ENCODE measurements around the gene ZBTB7C.

Gene ZBTB7C

GRCh38 chr18:48032876-48033789, 376.1 kb downstream of the ZBTB7C start:
- Mint-ChIP-seq H3K27me3 (peaks cover 9% of the 10 kb centered on the region), H3K9me3 (no peaks in the 10 kb centered on the region), H3K4me3 (no peak overlapping the region), H3K36me3 (no peaks in the 10 kb centered on the region), H3K27ac (no peak overlapping the region), H3K4me1 (no peaks in the 10 kb centered on the region)
- CTCF ChIA-PET = interaction anchor here (0.6 to 1.6 kb wide), 4 partner anchors 395 to 415 kb away, joined by 3 to 7 read pairs (median 4); no protein-coding TSS in a partner anchor
- DNase-seq = no peak

GRCh38 chr18:48031641-48032040, 377.5 kb downstream of the ZBTB7C start:
- no peaks in the 10 kb centered on the region for H3K4me1 Mint-ChIP-seq
- no peak overlapping the region for H3K4me3 Mint-ChIP-seq
- H3K9me3 Mint-ChIP-seq = no peaks in the 10 kb centered on the region
- H3K27me3 Mint-ChIP-seq = peaks cover 16% of the 10 kb centered on the region
- DNase-seq = no peak
- CTCF ChIA-PET = interaction anchor here (1.0 to 2.7 kb wide), 2 partner anchors 414 to 415 kb away, joined by 3 to 11 read pairs; no protein-coding TSS in a partner anchor
- no peaks in the 10 kb centered on the region for H3K36me3 Mint-ChIP-seq
- no peak overlapping the region for H3K27ac Mint-ChIP-seq

- CTCF ChIA-PET = interaction anchor here (0.6 to 2.7 kb wide), 7 partner anchors 11 to 419 kb away, joined by 3 to 11 read pairs (median 4); no protein-coding TSS in a partner anchor
Observed at GRCh38 chr18:48030616-48031480, 378.3 kb downstream of the ZBTB7C start.

GRCh38 chr18:48029296-48029986, 379.7 kb downstream of the ZBTB7C start:
- DNase-seq = no peak
- CTCF ChIA-PET = interaction anchor here (1.1 to 2.7 kb wide), 4 partner anchors 32 to 417 kb away, joined by 3 to 11 read pairs (median 4); no protein-coding TSS in a partner anchor
- Mint-ChIP-seq H3K36me3 (no peaks in the 10 kb centered on the region), H3K4me3 (no peak overlapping the region), H3K9me3 (no peaks in the 10 kb centered on the region), H3K27ac (no peak overlapping the region), H3K4me1 (no peaks in the 10 kb centered on the region), H3K27me3 (peaks cover 8% of the 10 kb centered on the region)

More at GRCh38 chr18:48030616-48031480, 378.3 kb downstream of the ZBTB7C start:
- DNase-seq = peak; percentile 36
- Mint-ChIP-seq H3K27ac (no peak overlapping the region), H3K27me3 (peaks cover 11% of the 10 kb centered on the region), H3K9me3 (no peaks in the 10 kb centered on the region), H3K36me3 (no peaks in the 10 kb centered on the region), H3K4me1 (no peaks in the 10 kb centered on the region), H3K4me3 (no peak overlapping the region)

GRCh38 chr18:48028696-48029095, 380.5 kb downstream of the ZBTB7C start:
- no peaks in the 10 kb centered on the region for H3K4me1 Mint-ChIP-seq
- H3K36me3 Mint-ChIP-seq = no peaks in the 10 kb centered on the region
- H3K9me3 Mint-ChIP-seq = no peaks in the 10 kb centered on the region
- H3K4me3 Mint-ChIP-seq = no peak overlapping the region
- no peak for DNase-seq
- H3K27ac Mint-ChIP-seq = no peak overlapping the region
- H3K27me3 Mint-ChIP-seq = peaks cover 11% of the 10 kb centered on the region
- CTCF ChIA-PET = no interaction called here

GRCh38 chr18:48028081-48028480, 381.1 kb downstream of the ZBTB7C start:
- DNase-seq = no peak
- no peaks in the 10 kb centered on the region for H3K4me1 Mint-ChIP-seq
- H3K36me3 Mint-ChIP-seq = no peaks in the 10 kb centered on the region
- H3K9me3 Mint-ChIP-seq = no peaks in the 10 kb centered on the region
- peaks cover 12% of the 10 kb centered on the region for H3K27me3 Mint-ChIP-seq
- H3K4me3 Mint-ChIP-seq = no peak overlapping the region
- H3K27ac Mint-ChIP-seq = no peak overlapping the region
- CTCF ChIA-PET = no interaction called here

- H3K9me3 Mint-ChIP-seq = no peaks in the 10 kb centered on the region
- H3K4me3 Mint-ChIP-seq = no peak overlapping the region
- CTCF ChIA-PET = no interaction called here
- no peaks in the 10 kb centered on the region for H3K36me3 Mint-ChIP-seq
- peaks cover 15% of the 10 kb centered on the region for H3K27me3 Mint-ChIP-seq
- no peaks in the 10 kb centered on the region for H3K4me1 Mint-ChIP-seq
- DNase-seq = no peak
- no peak overlapping the region for H3K27ac Mint-ChIP-seq
Observed at GRCh38 chr18:48027401-48027963, 381.7 kb downstream of the ZBTB7C start.

GRCh38 chr18:48026216-48026615, 383.0 kb downstream of the ZBTB7C start:
- H3K9me3 Mint-ChIP-seq = no peaks in the 10 kb centered on the region
- no peaks in the 10 kb centered on the region for H3K4me1 Mint-ChIP-seq
- no peaks in the 10 kb centered on the region for H3K36me3 Mint-ChIP-seq
- DNase-seq = no peak
- CTCF ChIA-PET = interaction anchor here (0.7 to 1.4 kb wide), 2 partner anchors 254 to 410 kb away, joined by 3 to 4 read pairs; no protein-coding TSS in a partner anchor
- no peak overlapping the region for H3K4me3 Mint-ChIP-seq
- peaks cover 28% of the 10 kb centered on the region for H3K27me3 Mint-ChIP-seq
- no peak overlapping the region for H3K27ac Mint-ChIP-seq

- Mint-ChIP-seq H3K4me1 (no peaks in the 10 kb centered on the region), H3K27ac (no peak overlapping the region), H3K27me3 (peaks cover 39% of the 10 kb centered on the region), H3K36me3 (no peaks in the 10 kb centered on the region), H3K9me3 (no peaks in the 10 kb centered on the region), H3K4me3 (no peak overlapping the region)
- no peak for DNase-seq
- CTCF ChIA-PET = interaction anchor here (1.0 to 1.1 kb wide), 2 partner anchors 253 to 422 kb away, joined by 4 read pairs; no protein-coding TSS in a partner anchor
Observed at GRCh38 chr18:48024881-48025660, 384.1 kb downstream of the ZBTB7C start.

- H3K4me3 Mint-ChIP-seq = no peak overlapping the region
- no peak for DNase-seq
- H3K4me1 Mint-ChIP-seq = no peaks in the 10 kb centered on the region
- H3K9me3 Mint-ChIP-seq = no peaks in the 10 kb centered on the region
- no peaks in the 10 kb centered on the region for H3K36me3 Mint-ChIP-seq
- CTCF ChIA-PET = interaction anchor here (1.0 to 1.1 kb wide), 2 partner anchors 252 to 423 kb away, joined by 4 read pairs; no protein-coding TSS in a partner anchor
- H3K27ac Mint-ChIP-seq = no peak overlapping the region
- peaks cover 47% of the 10 kb centered on the region for H3K27me3 Mint-ChIP-seq
Observed at GRCh38 chr18:48024009-48024512, 385.1 kb downstream of the ZBTB7C start.

GRCh38 chr18:48023334-48024008, 385.7 kb downstream of the ZBTB7C start:
- Mint-ChIP-seq H3K27ac (no peak overlapping the region), H3K36me3 (no peaks in the 10 kb centered on the region)

More at GRCh38 chr18:48023334-48024008, 385.7 kb downstream of the ZBTB7C start:
- CTCF ChIA-PET = interaction anchor here (1.0 to 2.3 kb wide), 3 partner anchors 251 to 424 kb away, joined by 4 to 12 read pairs (median 4); no protein-coding TSS in a partner anchor
- H3K4me3 Mint-ChIP-seq = no peak overlapping the region
- peak; percentile 35 for DNase-seq
- no peaks in the 10 kb centered on the region for H3K9me3 Mint-ChIP-seq
- H3K4me1 Mint-ChIP-seq = no peaks in the 10 kb centered on the region
- peaks cover 47% of the 10 kb centered on the region for H3K27me3 Mint-ChIP-seq

Measured in activated naive CD4-positive, alpha-beta T cell treated with anti-CD3 and anti-CD28 coated beads, Interleukin-2, amount 10 ng/mL, durations not matched to agents 7 days and 5 days (primary cell).